ENCODE results near the gene BRD8. TPM values are rescaled to one million over a fixed set of nuclear protein-coding genes. Genes with fewer than 3 reads are reported as not detected.
A peak's percentile ranks its signal among the peaks of the same experiment; 100 is the strongest.

Gene BRD8
- total and polyA plus RNA-seq, 4 donors = 23.3 to 80.1 (median 33.5) TPM

GRCh38 chr5:138177941-138178515 lies 402 bp downstream of the BRD8 start:
- ATAC-seq (ENCODE audit: insufficient read depth, low FRiP score) = no peak
- H3K4me3 ChIP-seq = peak overlapping the region; percentile 95
- TF ChIP-seq CTCF (IDR thresholded peaks at IDR 0.05; ENCODE audit: control extremely low read depth, extremely low read depth) = no peak
- H3K4me1 ChIP-seq (ENCODE audit: control insufficient read depth in 5 of 5, insufficient read depth in 5 of 5, low read length in 5 of 5) = peaks cover 0 to 25% (median 3%) of the 10 kb centered on the region in 5 donors
- WGBS, 2 donors = 0% methylated on average over 16 of the region's 16 CpGs
- no peaks in the 10 kb centered on the region for H3K9me3 ChIP-seq (ENCODE audit: control insufficient read depth in 4 of 4, insufficient read depth in 3 of 4, low read length in 3 of 4)
- peak; percentile 24 to 71 (median 61) for DNase-seq
- H3K36me3 ChIP-seq (ENCODE audit: control insufficient read depth in 4 of 4, insufficient read depth in 4 of 4, low read length in 4 of 4) = peaks cover 14 to 47% (median 23%) of the 10 kb centered on the region in 4 donors
- H3K27me3 ChIP-seq (ENCODE audit: control insufficient read depth in 3 of 3, insufficient read depth in 3 of 3, low read length in 2 of 3) = no peaks in the 10 kb centered on the region
- H3K9ac ChIP-seq (ENCODE audit: insufficient read depth in 1 of 2, low read length in 2 of 2) = peak overlapping the region; percentile 63 to 92
- H3K27ac ChIP-seq (ENCODE audit: low read depth in 1 of 2, low read length in 1 of 2) = peak overlapping the region; percentile 78 to 87

- H3K27me3 ChIP-seq (ENCODE audit: control insufficient read depth in 3 of 3, insufficient read depth in 3 of 3, low read length in 2 of 3) = no peaks in the 10 kb centered on the region
- no peaks in the 10 kb centered on the region for H3K9me3 ChIP-seq (ENCODE audit: control insufficient read depth in 4 of 4, insufficient read depth in 3 of 4, low read length in 3 of 4)
- no peak overlapping the region for H3K4me3 ChIP-seq
- no peak overlapping the region for H3K9ac ChIP-seq (ENCODE audit: insufficient read depth in 1 of 2, low read length in 2 of 2)
- H3K27ac ChIP-seq (ENCODE audit: low read depth in 1 of 2, low read length in 1 of 2) = no peak overlapping the region
- DNase-seq (no peak), ATAC-seq (ENCODE audit: insufficient read depth, low FRiP score) (no peak)
- no peak for TF ChIP-seq CTCF (IDR thresholded peaks at IDR 0.05; ENCODE audit: control extremely low read depth, extremely low read depth)
- H3K36me3 ChIP-seq (ENCODE audit: control insufficient read depth in 4 of 4, insufficient read depth in 4 of 4, low read length in 4 of 4) = peaks cover 42 to 66% (median 45%) of the 10 kb centered on the region in 4 donors
- H3K4me1 ChIP-seq (ENCODE audit: control insufficient read depth in 5 of 5, insufficient read depth in 5 of 5, low read length in 5 of 5) = no peaks in the 10 kb centered on the region
Observed at GRCh38 chr5:138170299-138170698, 8.1 kb downstream of the BRD8 start.

GRCh38 chr5:138169124-138169523 lies 9.3 kb downstream of the BRD8 start:
- DNase-seq (no peak), ATAC-seq (ENCODE audit: insufficient read depth, low FRiP score) (no peak)
- H3K4me3 ChIP-seq = no peak overlapping the region
- WGBS, 2 donors = 91 to 93% methylated on average over 5 of the region's 5 CpGs
- H3K9me3 ChIP-seq (ENCODE audit: control insufficient read depth in 4 of 4, insufficient read depth in 3 of 4, low read length in 3 of 4) = no peaks in the 10 kb centered on the region
- H3K27ac ChIP-seq (ENCODE audit: low read depth in 1 of 2, low read length in 1 of 2) = no peak overlapping the region
- H3K9ac ChIP-seq (ENCODE audit: insufficient read depth in 1 of 2, low read length in 2 of 2) = no peak overlapping the region
- no peaks in the 10 kb centered on the region for H3K27me3 ChIP-seq (ENCODE audit: control insufficient read depth in 3 of 3, insufficient read depth in 3 of 3, low read length in 2 of 3)
- no peak for TF ChIP-seq CTCF (IDR thresholded peaks at IDR 0.05; ENCODE audit: control extremely low read depth, extremely low read depth)
- H3K36me3 ChIP-seq (ENCODE audit: control insufficient read depth in 4 of 4, insufficient read depth in 4 of 4, low read length in 4 of 4) = peaks cover 46 to 70% (median 52%) of the 10 kb centered on the region in 4 donors
- no peaks in the 10 kb centered on the region for H3K4me1 ChIP-seq (ENCODE audit: control insufficient read depth in 5 of 5, insufficient read depth in 5 of 5, low read length in 5 of 5)

GRCh38 chr5:138163721-138164120 lies 14.7 kb downstream of the BRD8 start:
- no peak overlapping the region for H3K27ac ChIP-seq (ENCODE audit: low read depth in 1 of 2, low read length in 1 of 2)
- ATAC-seq (ENCODE audit: insufficient read depth, low FRiP score) (no peak), DNase-seq (no peak)
- H3K36me3 ChIP-seq (ENCODE audit: control insufficient read depth in 4 of 4, insufficient read depth in 4 of 4, low read length in 4 of 4) = peaks cover 63 to 81% (median 66%) of the 10 kb centered on the region in 4 donors
- H3K9ac ChIP-seq (ENCODE audit: insufficient read depth in 1 of 2, low read length in 2 of 2) = no peak overlapping the region
- H3K4me3 ChIP-seq = no peak overlapping the region
- H3K27me3 ChIP-seq (ENCODE audit: control insufficient read depth in 3 of 3, insufficient read depth in 3 of 3, low read length in 2 of 3) = no peaks in the 10 kb centered on the region
- no peaks in the 10 kb centered on the region for H3K9me3 ChIP-seq (ENCODE audit: control insufficient read depth in 4 of 4, insufficient read depth in 3 of 4, low read length in 3 of 4)
- TF ChIP-seq CTCF (IDR thresholded peaks at IDR 0.05; ENCODE audit: control extremely low read depth, extremely low read depth) = no peak
- H3K4me1 ChIP-seq (ENCODE audit: control insufficient read depth in 5 of 5, insufficient read depth in 5 of 5, low read length in 5 of 5) = no peaks in the 10 kb centered on the region

Data from lung (tissue), 12 donors.